ENCODE results near the gene CCN5.

Gene CCN5

DNA sequence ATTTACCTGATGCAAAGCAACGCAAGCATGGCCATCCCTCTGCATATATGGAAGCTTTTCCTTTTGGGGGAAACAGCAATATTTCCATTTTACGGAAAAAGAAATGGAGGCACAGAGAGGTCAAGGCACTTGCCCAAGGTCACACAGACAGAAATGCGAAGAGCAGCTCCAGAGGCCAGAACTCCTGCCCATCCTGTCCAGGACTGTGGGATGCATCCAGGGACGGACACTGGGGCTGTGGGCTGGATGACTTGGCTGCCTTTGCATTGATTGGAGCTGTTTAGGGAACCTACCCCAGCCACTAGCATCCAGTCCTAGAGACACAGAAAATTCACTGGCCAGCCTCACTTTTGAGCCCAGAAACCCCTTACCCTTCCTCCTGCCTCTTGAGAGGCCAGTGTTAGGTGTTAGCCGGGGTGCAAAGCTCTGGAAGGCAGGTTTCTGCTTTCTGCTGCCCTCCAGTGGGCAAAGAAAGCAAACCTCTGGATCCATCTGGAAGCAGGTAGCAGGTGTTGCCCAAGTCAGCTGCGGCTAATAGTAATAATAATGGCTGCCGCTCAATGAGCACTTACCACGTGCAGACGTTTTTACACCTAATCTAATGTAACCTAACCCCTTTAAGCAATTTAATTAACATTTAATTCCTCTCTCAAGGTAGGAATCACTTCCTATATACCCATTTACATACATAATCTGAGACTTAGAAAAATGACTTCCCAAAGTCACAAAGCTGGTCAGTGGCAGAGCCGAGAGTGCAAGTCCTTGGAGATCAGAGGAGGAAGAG lies 31.7 kb upstream of the CCN5 start:
- no peak overlapping the region for H3K4me3 ChIP-seq (ENCODE audit: low read length, poor library complexity, severe bottlenecking)
- no peaks in the 10 kb centered on the region for H4K20me1 ChIP-seq (ENCODE audit: insufficient read depth, low read length, poor library complexity, severe bottlenecking)
- H3K9ac ChIP-seq (ENCODE audit: low read depth, low read length, poor library complexity, severe bottlenecking): no peak overlapping the region
- peak overlapping the region; percentile 28 for H3K4me2 ChIP-seq (ENCODE audit: low read depth, low read length, poor library complexity, severe bottlenecking)
- H3K27me3 ChIP-seq (ENCODE audit: insufficient read depth, low read length, poor library complexity, severe bottlenecking): no peaks in the 10 kb centered on the region
- no peaks in the 10 kb centered on the region for H3K79me2 ChIP-seq (ENCODE audit: insufficient read depth, low read length)
- H3K9me2 ChIP-seq (replicated peaks; ENCODE audit: low read depth, low read length): no peaks in the 10 kb centered on the region
- H3K4me1 ChIP-seq (ENCODE audit: insufficient read depth, low read length, poor library complexity, severe bottlenecking): no peaks in the 10 kb centered on the region
- peak overlapping the region; percentile 72; the same call in 1 of the 2 replicates for H2AFZ ChIP-seq (ENCODE audit: low read length)
- H3F3A ChIP-seq (ENCODE audit: low read depth): no peaks in the 10 kb centered on the region
- no peaks in the 10 kb centered on the region for H3K36me3 ChIP-seq (ENCODE audit: insufficient read depth, low read length)
- TF ChIP-seq EZH2phosphoT487 (IDR thresholded peaks at IDR 0.05; ENCODE audit: borderline replicate concordance) (no peak), CTCF (conservative IDR thresholded peaks at IDR 0.05; ENCODE audit: low read length) (peak; percentile 81)
- H3K9me3 ChIP-seq (ENCODE audit: insufficient read depth, low read depth, low read length): no peaks in the 10 kb centered on the region

- Histone ChIP-seq H3K9me2 (replicated peaks; ENCODE audit: low read depth, low read length) (no peaks in the 10 kb centered on the region), H3K4me3 (ENCODE audit: low read length, poor library complexity, severe bottlenecking) (no peak overlapping the region), H3K27me3 (ENCODE audit: insufficient read depth, low read length, poor library complexity, severe bottlenecking) (no peaks in the 10 kb centered on the region), H3K36me3 (ENCODE audit: insufficient read depth, low read length) (no peaks in the 10 kb centered on the region), H3K4me1 (ENCODE audit: insufficient read depth, low read length, poor library complexity, severe bottlenecking) (no peaks in the 10 kb centered on the region), H3K4me2 (ENCODE audit: low read depth, low read length, poor library complexity, severe bottlenecking) (peak overlapping the region; percentile 28), H3K9me3 (ENCODE audit: insufficient read depth, low read depth, low read length) (no peaks in the 10 kb centered on the region), H3F3A (ENCODE audit: low read depth) (no peaks in the 10 kb centered on the region), H3K9ac (ENCODE audit: low read depth, low read length, poor library complexity, severe bottlenecking) (no peak overlapping the region), H3K79me2 (ENCODE audit: insufficient read depth, low read length) (no peaks in the 10 kb centered on the region), H4K20me1 (ENCODE audit: insufficient read depth, low read length, poor library complexity, severe bottlenecking) (no peaks in the 10 kb centered on the region), H2AFZ (ENCODE audit: low read length) (peak overlapping the region; percentile 73)
- TF ChIP-seq CTCF (conservative IDR thresholded peaks at IDR 0.05; ENCODE audit: low read length) (no peak), EZH2phosphoT487 (IDR thresholded peaks at IDR 0.05; ENCODE audit: borderline replicate concordance) (no peak)
Observed at GRCh38 chr20:44684047-44684967, 30.9 kb upstream of the CCN5 start.

DNA sequence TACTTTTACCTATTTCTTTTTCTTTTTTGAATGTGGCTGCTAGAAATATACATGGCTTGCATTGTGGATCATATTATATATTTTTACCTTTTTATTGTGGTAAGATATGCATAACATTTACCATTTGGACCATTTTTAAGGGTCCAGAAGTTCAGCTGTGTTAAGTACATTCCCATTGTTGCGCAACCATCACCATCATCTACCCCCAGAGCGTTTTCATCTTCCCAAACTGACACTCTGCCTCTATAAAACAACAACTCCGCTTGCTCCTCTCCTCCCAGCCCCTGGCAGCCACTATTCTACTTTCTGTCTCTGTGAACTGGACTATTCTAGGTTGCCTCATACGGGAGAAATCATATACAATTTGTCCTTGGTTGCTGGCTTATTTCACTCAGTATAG lies 28.2 kb upstream of the CCN5 start:
- no peaks in the 10 kb centered on the region for H3K4me1 ChIP-seq (ENCODE audit: insufficient read depth, low read length, poor library complexity, severe bottlenecking)
- no peaks in the 10 kb centered on the region for H3K9me3 ChIP-seq (ENCODE audit: insufficient read depth, low read depth, low read length)
- H3K4me3 ChIP-seq (ENCODE audit: low read length, poor library complexity, severe bottlenecking): no peak overlapping the region
- H3K36me3 ChIP-seq (ENCODE audit: insufficient read depth, low read length): no peaks in the 10 kb centered on the region
- H3F3A ChIP-seq (ENCODE audit: low read depth): no peaks in the 10 kb centered on the region
- no peak overlapping the region for H3K4me2 ChIP-seq (ENCODE audit: low read depth, low read length, poor library complexity, severe bottlenecking)
- no peaks in the 10 kb centered on the region for H3K9me2 ChIP-seq (replicated peaks; ENCODE audit: low read depth, low read length)
- no peaks in the 10 kb centered on the region for H4K20me1 ChIP-seq (ENCODE audit: insufficient read depth, low read length, poor library complexity, severe bottlenecking)
- no peaks in the 10 kb centered on the region for H3K27me3 ChIP-seq (ENCODE audit: insufficient read depth, low read length, poor library complexity, severe bottlenecking)
- no peak for TF ChIP-seq EZH2phosphoT487 (IDR thresholded peaks at IDR 0.05; ENCODE audit: borderline replicate concordance)
- no peak for TF ChIP-seq CTCF (conservative IDR thresholded peaks at IDR 0.05; ENCODE audit: low read length)
- H3K9ac ChIP-seq (ENCODE audit: low read depth, low read length, poor library complexity, severe bottlenecking): no peak overlapping the region
- no peaks in the 10 kb centered on the region for H3K79me2 ChIP-seq (ENCODE audit: insufficient read depth, low read length)
- H2AFZ ChIP-seq (ENCODE audit: low read length): no peak overlapping the region
